ENCODE results near the gene WDR64.

DNA sequence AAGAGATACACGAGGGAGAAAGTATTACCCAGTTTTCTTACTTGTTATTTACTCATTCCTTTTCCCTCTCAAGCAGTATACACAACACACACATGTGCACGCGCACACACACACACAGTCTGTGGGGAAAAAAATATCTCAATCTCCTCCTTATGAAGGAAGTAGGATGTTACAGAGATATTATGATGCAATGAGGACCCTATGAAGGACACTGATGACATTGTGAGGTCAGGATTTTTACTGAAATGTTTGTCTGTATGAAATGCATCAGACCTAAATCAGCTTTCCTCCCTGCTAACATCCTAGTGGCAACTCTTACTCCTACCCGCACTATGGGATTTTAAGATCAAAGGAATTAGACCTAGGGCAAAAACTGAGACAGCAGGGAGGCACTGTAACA, at the start of gene WDR64:
- TF ChIP-seq CTCF (conservative IDR thresholded peaks at IDR 0.05) (no peak), ZFX (IDR thresholded peaks at IDR 0.05) (no peak)

Measured in C4-2B (cell line).